Hair follicle dermal papilla cell (primary cell): Measurements from ENCODE around the gene MN1. TPM values are rescaled to one million over a fixed set of nuclear protein-coding genes. Genes with fewer than 3 reads are reported as not detected.

Source experiments
- total RNA-seq: library from RNA; depleted of rRNA; stranded (reverse); fragments of >200 nt; gene quantifications from 2 replicates; pipeline ENCODE4 v1.2.3, GENCODE V29; 2012

The MN1 gene
- total RNA-seq = 6.2 and 12.5 TPM in 2 replicates

GRCh38 chr22:27801616-27802345 is at the start of gene MN1:
Gene MN1, minus strand, starts transcription at chr22:27801756. Its CDS starts 1,213 bp downstream, at chr22:27800543.

Other genes starting within 250 kb of the MN1 start
- gene PITPNB, start 117.5 kb upstream of the MN1 start, total RNA-seq = 24.9 and 28.4 TPM in 2 replicates